DMS153 (cell line): ENCODE measurements around the gene IGSF21.

ENCODE experiments used
- DNase-seq: peaks from one replicate; lab custom pipeline; 2025; lab: John Stamatoyannopoulos, UW

The IGSF21 gene

GRCh38 chr1:18119289-18119688, 11.7 kb downstream of the IGSF21 start:
- DNase-seq, result no peak

- DNase-seq, result no peak
Measured at GRCh38 chr1:18119771-18120377, 12.3 kb downstream of the IGSF21 start.

- no peak for DNase-seq
Measured at GRCh38 chr1:18120638-18121037, 13.0 kb downstream of the IGSF21 start.

GRCh38 chr1:18121072-18121820, 13.6 kb downstream of the IGSF21 start:
- DNase-seq, result no peak

DNA sequence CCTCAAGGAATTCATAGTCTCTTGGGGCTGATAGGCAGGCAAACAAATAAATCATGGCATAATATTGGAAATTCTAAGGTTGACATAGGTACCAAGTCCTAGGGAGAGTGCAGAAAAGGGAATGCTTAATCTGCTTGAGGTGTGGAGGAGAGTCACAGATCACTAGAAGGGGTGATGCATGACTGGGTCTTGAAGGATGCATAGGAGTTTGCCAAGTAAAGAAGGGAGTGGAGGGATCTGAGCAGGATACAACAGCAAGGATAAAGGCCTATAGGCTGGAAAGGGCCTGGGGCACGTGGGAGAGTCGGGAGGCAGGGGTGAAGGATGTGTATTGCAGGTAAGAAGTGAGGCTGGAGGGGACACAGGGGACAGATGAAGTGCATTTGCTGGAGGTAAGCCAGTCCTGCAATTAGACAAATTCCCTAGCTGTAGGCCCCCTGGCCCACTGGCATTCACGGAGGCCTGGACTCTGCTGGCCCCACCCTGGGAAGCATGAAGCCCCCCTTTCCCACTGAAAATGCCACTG, 15.9 kb downstream of the IGSF21 start:
- no peak for DNase-seq

- DNase-seq, result no peak
Measured at GRCh38 chr1:18124977-18125376, 17.4 kb downstream of the IGSF21 start.

GRCh38 chr1:18126616-18127015, 19.0 kb downstream of the IGSF21 start:
- DNase-seq, result peak; percentile 38

DNA sequence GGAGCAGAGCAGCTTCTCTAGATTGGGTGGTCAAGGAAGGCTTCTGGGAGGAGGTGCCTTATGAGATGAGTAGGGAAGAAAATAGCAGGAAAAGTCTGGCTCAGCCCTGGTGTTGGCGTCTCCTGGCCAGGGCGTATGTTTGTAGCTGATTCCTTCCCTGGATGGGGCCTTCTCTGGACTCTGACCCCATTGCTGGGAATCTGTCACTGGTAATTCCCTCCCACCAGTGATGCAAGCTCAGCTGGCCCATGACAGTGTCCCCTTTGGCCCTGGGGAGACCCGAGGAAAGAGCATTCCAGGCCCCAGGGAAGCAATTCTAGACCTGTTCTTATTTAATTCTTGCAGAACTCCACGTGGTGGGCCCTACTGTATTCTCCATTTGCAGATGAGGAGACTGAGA, 20.7 kb downstream of the IGSF21 start:
- no peak for DNase-seq

DNA sequence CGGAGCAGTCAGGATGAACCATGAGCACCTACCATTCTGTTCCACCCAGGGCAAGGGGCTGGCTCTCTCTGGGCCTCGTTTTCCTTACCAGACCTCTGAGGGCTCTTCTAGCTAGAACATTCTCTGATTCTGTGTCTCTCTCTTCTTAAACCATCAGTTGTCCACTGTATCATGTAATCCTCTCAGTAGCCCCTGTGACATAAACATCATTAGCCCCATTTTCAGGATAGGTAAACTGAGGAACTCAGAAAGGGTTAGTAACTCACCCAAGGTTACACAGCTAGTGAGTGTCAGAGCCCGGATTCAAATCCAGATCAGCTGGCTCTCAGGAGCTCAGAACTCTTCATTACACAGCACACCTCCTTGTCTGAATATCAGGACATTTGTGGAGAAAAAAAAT, 22.8 kb downstream of the IGSF21 start:
- DNase-seq, result no peak

- DNase-seq, result no peak
Measured at GRCh38 chr1:18132022-18132710, 24.6 kb downstream of the IGSF21 start.

- DNase-seq, result no peak
Measured at GRCh38 chr1:18132711-18133541, 25.3 kb downstream of the IGSF21 start.

GRCh38 chr1:18134324-18135046, 26.9 kb downstream of the IGSF21 start:
- DNase-seq, result peak; percentile 81

GRCh38 chr1:18137759-18138345, 30.3 kb downstream of the IGSF21 start:
- DNase-seq, result no peak

GRCh38 chr1:18139198-18139981, 31.8 kb downstream of the IGSF21 start:
- no peak for DNase-seq

GRCh38 chr1:18140411-18140810, 32.8 kb downstream of the IGSF21 start:
- DNase-seq, result no peak

- DNase-seq, result no peak
Measured at GRCh38 chr1:18141661-18142060, 34.1 kb downstream of the IGSF21 start.

GRCh38 chr1:18142471-18142870, 34.9 kb downstream of the IGSF21 start:
- no peak for DNase-seq

DNA sequence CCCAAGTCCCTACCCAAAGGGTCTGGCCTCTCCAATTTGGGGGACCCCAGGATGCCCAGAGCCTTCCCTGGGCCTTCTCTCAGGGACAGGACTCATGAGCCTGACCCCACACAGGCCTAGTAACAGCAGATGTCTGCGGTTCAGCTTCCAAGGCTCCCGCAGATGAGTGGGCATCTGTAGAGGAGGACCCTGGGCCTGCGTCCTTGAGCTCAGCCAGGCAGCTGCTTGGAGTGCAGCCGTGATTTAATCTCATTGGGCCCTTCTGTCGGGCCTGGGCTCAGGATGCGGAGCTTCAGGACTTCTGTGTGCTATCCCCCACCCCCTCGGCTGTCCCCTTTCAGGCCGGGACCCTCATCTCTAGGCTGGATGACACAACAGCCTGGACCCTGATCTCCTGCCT, 35.4 kb downstream of the IGSF21 start:
- no peak for DNase-seq

GRCh38 chr1:18144062-18144461, 36.5 kb downstream of the IGSF21 start:
- no peak for DNase-seq
